ENCODE data around the gene LINC01488. TPM values are rescaled to one million over a fixed set of nuclear protein-coding genes. Genes with fewer than 3 reads are reported as not detected.

The LINC01488 gene
- total RNA-seq, 2 experiments from 2014 or later, result not detected

- H3K27ac Mint-ChIP-seq, result no peak overlapping the region
- H3K36me3 Mint-ChIP-seq (ENCODE audit: low read depth), result no peaks in the 10 kb centered on the region
- no peaks in the 10 kb centered on the region for H3K4me1 ChIP-seq (ENCODE audit: insufficient read depth, low read length)
- no peak overlapping the region for H3K4me3 Mint-ChIP-seq
- no peak for TF ChIP-seq CTCF (IDR thresholded peaks at IDR 0.05)
- peaks cover 21 to 25% of the 10 kb centered on the region in 2 experiments for H3K9me3 ChIP-seq (ENCODE audit: control insufficient read depth in 1 of 2, insufficient read depth in 1 of 2, low read length in 2 of 2)
- H3K27me3 ChIP-seq (ENCODE audit: control insufficient read depth in 1 of 2, insufficient read depth in 2 of 2, low read length in 2 of 2), result peaks cover 12 to 22% of the 10 kb centered on the region in 2 experiments
- intact Hi-C loops (cut with DNase I, micrococcal nuclease), result no loop called here
- POLR2A ChIA-PET, result no interaction called here
- no peak overlapping the region for H3K4me3 ChIP-seq (ENCODE audit: low read length)
- no peaks in the 10 kb centered on the region for H3K36me3 ChIP-seq (ENCODE audit: insufficient read depth, low read length)
- CTCF ChIA-PET, result no interaction called here
- no peak overlapping the region for H3K27ac ChIP-seq (ENCODE audit: low read depth in 1 of 2, low read length in 2 of 2)
- no peak for DNase-seq
- H3K27me3 Mint-ChIP-seq, result peaks cover 13% of the 10 kb centered on the region
- peaks cover 4% of the 10 kb centered on the region for H3K9me3 Mint-ChIP-seq
- H3K4me1 Mint-ChIP-seq (ENCODE audit: low read depth), result no peaks in the 10 kb centered on the region
- ATAC-seq (ENCODE audit: poor library complexity), result no peak
Measured at GRCh38 chr11:69454018-69454417, 27.4 kb upstream of the LINC01488 start.

- DNase-seq, result no peak
- Mint-ChIP-seq H3K27ac (no peak overlapping the region), H3K36me3 (ENCODE audit: low read depth) (no peaks in the 10 kb centered on the region), H3K4me3 (no peak overlapping the region), H3K4me1 (ENCODE audit: low read depth) (no peaks in the 10 kb centered on the region), H3K9me3 (peaks cover 4% of the 10 kb centered on the region), H3K27me3 (peaks cover 9% of the 10 kb centered on the region)
- Histone ChIP-seq H3K9me3 (ENCODE audit: control insufficient read depth in 1 of 2, insufficient read depth in 1 of 2, low read length in 2 of 2) (peaks cover 19 to 29% of the 10 kb centered on the region in 2 experiments), H3K36me3 (ENCODE audit: insufficient read depth, low read length) (no peaks in the 10 kb centered on the region), H3K4me3 (ENCODE audit: low read length) (no peak overlapping the region), H3K4me1 (ENCODE audit: insufficient read depth, low read length) (no peaks in the 10 kb centered on the region), H3K27ac (ENCODE audit: low read depth in 1 of 2, low read length in 2 of 2) (no peak overlapping the region), H3K27me3 (ENCODE audit: control insufficient read depth in 1 of 2, insufficient read depth in 2 of 2, low read length in 2 of 2) (peaks cover 2 to 11% of the 10 kb centered on the region in 2 experiments)
- TF ChIP-seq CTCF (IDR thresholded peaks at IDR 0.05), result no peak
- ChIA-PET CTCF (no interaction called here), POLR2A (no interaction called here)
- intact Hi-C loops (cut with DNase I, micrococcal nuclease), result no loop called here
- ATAC-seq (ENCODE audit: poor library complexity), result no peak
Measured at GRCh38 chr11:69455969-69456368, 25.5 kb upstream of the LINC01488 start.

GRCh38 chr11:69456712-69457111 is 24.8 kb upstream of the LINC01488 start:
- no peak overlapping the region for H3K27ac ChIP-seq (ENCODE audit: low read depth in 1 of 2, low read length in 2 of 2)
- H3K4me3 Mint-ChIP-seq, result no peak overlapping the region
- CTCF ChIA-PET, result no interaction called here

More at GRCh38 chr11:69456712-69457111, 24.8 kb upstream of the LINC01488 start:
- POLR2A ChIA-PET, result no interaction called here
- no peak for TF ChIP-seq CTCF (IDR thresholded peaks at IDR 0.05)
- H3K27me3 ChIP-seq (ENCODE audit: control insufficient read depth in 1 of 2, insufficient read depth in 2 of 2, low read length in 2 of 2), result peaks cover 0 to 9% of the 10 kb centered on the region in 2 experiments
- DNase-seq, result no peak
- Mint-ChIP-seq H3K27me3 (peaks cover 8% of the 10 kb centered on the region), H3K4me1 (ENCODE audit: low read depth) (no peaks in the 10 kb centered on the region), H3K9me3 (peaks cover 4% of the 10 kb centered on the region), H3K36me3 (ENCODE audit: low read depth) (no peaks in the 10 kb centered on the region), H3K27ac (no peak overlapping the region)
- no peak overlapping the region for H3K4me3 ChIP-seq (ENCODE audit: low read length)
- intact Hi-C loops (cut with DNase I, micrococcal nuclease), result no loop called here
- H3K36me3 ChIP-seq (ENCODE audit: insufficient read depth, low read length), result no peaks in the 10 kb centered on the region
- no peak for ATAC-seq (ENCODE audit: poor library complexity)
- H3K4me1 ChIP-seq (ENCODE audit: insufficient read depth, low read length), result no peaks in the 10 kb centered on the region
- H3K9me3 ChIP-seq (ENCODE audit: control insufficient read depth in 1 of 2, insufficient read depth in 1 of 2, low read length in 2 of 2), result peaks cover 26 to 35% of the 10 kb centered on the region in 2 experiments

All from CD4-positive, alpha-beta T cell (primary cell).